NCI-H146 treated with DMSO at 0.1 percent for 48 hours (cell line): Measurements from ENCODE around the gene ORMDL3.

Experiments
- DNase-seq: peaks from one replicate; lab custom pipeline; 2025; ENCODE audit not compliant: unreplicated experiment; lab: John Stamatoyannopoulos, UW

Gene ORMDL3

GRCh38 chr17:39927101-39927928 is at the start of gene ORMDL3, which contains the start of gene LRRC3C:
Gene ORMDL3 (minus strand): TSS chr17:39927601. CDS start chr17:39924203, 3,398 bp downstream.
Gene LRRC3C (plus strand): TSS chr17:39927732. CDS start chr17:39941524, 13,792 bp downstream.
- DNase-seq = peak; percentile 71

- no peak for DNase-seq
Observed at GRCh38 chr17:39975801-39976200, 48.4 kb upstream of the ORMDL3 start.

- DNase-seq = no peak
Observed at GRCh38 chr17:39974433-39974832, 47.0 kb upstream of the ORMDL3 start.

- DNase-seq = no peak
Observed at GRCh38 chr17:39973496-39973895, 46.1 kb upstream of the ORMDL3 start.

- DNase-seq = no peak
Observed at GRCh38 chr17:39972271-39972670, 44.9 kb upstream of the ORMDL3 start.

GRCh38 chr17:39971076-39971603 is 43.7 kb upstream of the ORMDL3 start:
- no peak for DNase-seq

GRCh38 chr17:39970157-39970692 is 42.8 kb upstream of the ORMDL3 start:
- DNase-seq = no peak

GRCh38 chr17:39969375-39969774 is 42.0 kb upstream of the ORMDL3 start:
- DNase-seq = no peak

GRCh38 chr17:39968761-39969160 is 41.4 kb upstream of the ORMDL3 start:
- DNase-seq = no peak

- DNase-seq = no peak
Observed at GRCh38 chr17:39966771-39967170, 39.4 kb upstream of the ORMDL3 start.

- DNase-seq = no peak
Observed at GRCh38 chr17:39965017-39965699, 37.8 kb upstream of the ORMDL3 start.

GRCh38 chr17:39963829-39964228 is 36.4 kb upstream of the ORMDL3 start:
- no peak for DNase-seq

GRCh38 chr17:39962642-39963220 is 35.3 kb upstream of the ORMDL3 start, which contains the start of gene GSDMA:
Gene GSDMA (plus strand): TSS chr17:39963004. CDS start chr17:39965688, 2,684 bp downstream.
- no peak for DNase-seq

- no peak for DNase-seq
Observed at GRCh38 chr17:39960524-39961041, 33.2 kb upstream of the ORMDL3 start.

- DNase-seq = no peak
Observed at GRCh38 chr17:39955726-39956225, 28.4 kb upstream of the ORMDL3 start.

GRCh38 chr17:39954876-39955275 is 27.5 kb upstream of the ORMDL3 start:
- DNase-seq = no peak

- DNase-seq = no peak
Observed at GRCh38 chr17:39953471-39953888, 26.1 kb upstream of the ORMDL3 start.

GRCh38 chr17:39952680-39953470 is 25.5 kb upstream of the ORMDL3 start:
- DNase-seq = peak; percentile 94

- no peak for DNase-seq
Observed at GRCh38 chr17:39951924-39952679, 24.7 kb upstream of the ORMDL3 start.
